Measurements from ENCODE around the gene RB1.
A peak's percentile ranks its signal among the peaks of the same experiment; 100 is the strongest.

The RB1 gene

GRCh38 chr13:48515732-48516131 lies 212.2 kb downstream of the RB1 start:
- Histone ChIP-seq H3K9ac (ENCODE audit: low read length) (no peak overlapping the region), H3K79me2 (ENCODE audit: control insufficient read depth, insufficient read depth, low read length) (no peaks in the 10 kb centered on the region), H2BK5ac (ENCODE audit: low read length) (no peak overlapping the region), H3K4me1 (ENCODE audit: control insufficient read depth, low read depth, low read length) (no peaks in the 10 kb centered on the region), H4K5ac (ENCODE audit: low read length) (no peak overlapping the region), H3K27me3 (ENCODE audit: insufficient read depth, low read length, poor library complexity) (no peaks in the 10 kb centered on the region), H2AK5ac (ENCODE audit: low read length) (no peak overlapping the region), H2BK15ac (replicated peaks; ENCODE audit: low read depth) (no peak overlapping the region), H3K27ac (ENCODE audit: low read depth, low read length) (no peak overlapping the region), H3K36me3 (ENCODE audit: control insufficient read depth, insufficient read depth, low read length) (no peaks in the 10 kb centered on the region), H4K8ac (ENCODE audit: low read depth, low read length) (no peak overlapping the region), H2BK120ac (ENCODE audit: low read depth, low read length) (no peak overlapping the region), H3K79me1 (ENCODE audit: low read length) (no peaks in the 10 kb centered on the region), H3K23ac (ENCODE audit: low read length) (no peak overlapping the region), H3K4ac (ENCODE audit: low read depth, low read length) (no peak overlapping the region), H3K4me3 (ENCODE audit: low read length) (no peak overlapping the region), H3K18ac (ENCODE audit: low read length) (no peak overlapping the region), H3K56ac (ENCODE audit: low read length) (no peak overlapping the region), H3K4me2 (ENCODE audit: low read length) (no peak overlapping the region)
- no CpG with 5 or more reads among the region's 6 CpGs for WGBS (ENCODE audit: extremely low coverage, insufficient coverage, low lambda C conversion rate)
- DNase-seq, result no peak

GRCh38 chr13:48518083-48518482 lies 214.5 kb downstream of the RB1 start:
- no peak overlapping the region for H3K23ac ChIP-seq (ENCODE audit: low read length)
- no peak overlapping the region for H4K5ac ChIP-seq (ENCODE audit: low read length)
- no peak overlapping the region for H2AK5ac ChIP-seq (ENCODE audit: low read length)
- no peaks in the 10 kb centered on the region for H3K4me1 ChIP-seq (ENCODE audit: control insufficient read depth, low read depth, low read length)
- H3K4ac ChIP-seq (ENCODE audit: low read depth, low read length), result no peak overlapping the region
- no peaks in the 10 kb centered on the region for H3K27me3 ChIP-seq (ENCODE audit: insufficient read depth, low read length, poor library complexity)
- no peak overlapping the region for H4K8ac ChIP-seq (ENCODE audit: low read depth, low read length)
- DNase-seq, result no peak
- no peak overlapping the region for H3K27ac ChIP-seq (ENCODE audit: low read depth, low read length)
- H3K79me2 ChIP-seq (ENCODE audit: control insufficient read depth, insufficient read depth, low read length), result no peaks in the 10 kb centered on the region
- no peak overlapping the region for H2BK5ac ChIP-seq (ENCODE audit: low read length)
- H3K79me1 ChIP-seq (ENCODE audit: low read length), result no peaks in the 10 kb centered on the region
- WGBS (ENCODE audit: extremely low coverage, insufficient coverage, low lambda C conversion rate), result no CpG with 5 or more reads among the region's 1 CpG
- H2BK120ac ChIP-seq (ENCODE audit: low read depth, low read length), result no peak overlapping the region
- H2BK15ac ChIP-seq (replicated peaks; ENCODE audit: low read depth), result no peak overlapping the region
- H3K9ac ChIP-seq (ENCODE audit: low read length), result no peak overlapping the region
- no peak overlapping the region for H3K4me3 ChIP-seq (ENCODE audit: low read length)
- H3K36me3 ChIP-seq (ENCODE audit: control insufficient read depth, insufficient read depth, low read length), result no peaks in the 10 kb centered on the region
- no peak overlapping the region for H3K56ac ChIP-seq (ENCODE audit: low read length)
- no peak overlapping the region for H3K4me2 ChIP-seq (ENCODE audit: low read length)
- H3K18ac ChIP-seq (ENCODE audit: low read length), result no peak overlapping the region

GRCh38 chr13:48526286-48526685 lies 222.7 kb downstream of the RB1 start:
- Histone ChIP-seq H2BK15ac (replicated peaks; ENCODE audit: low read depth) (no peak overlapping the region), H3K4me3 (ENCODE audit: low read length) (no peak overlapping the region), H3K4ac (ENCODE audit: low read depth, low read length) (no peak overlapping the region), H2BK5ac (ENCODE audit: low read length) (no peak overlapping the region), H3K79me2 (ENCODE audit: control insufficient read depth, insufficient read depth, low read length) (peaks cover 6% of the 10 kb centered on the region), H3K27me3 (ENCODE audit: insufficient read depth, low read length, poor library complexity) (no peaks in the 10 kb centered on the region), H2AK5ac (ENCODE audit: low read length) (no peak overlapping the region), H3K23ac (ENCODE audit: low read length) (no peak overlapping the region), H4K5ac (ENCODE audit: low read length) (no peak overlapping the region), H3K79me1 (ENCODE audit: low read length) (peaks cover 3% of the 10 kb centered on the region), H3K4me1 (ENCODE audit: control insufficient read depth, low read depth, low read length) (peaks cover under 1% of the 10 kb centered on the region), H3K18ac (ENCODE audit: low read length) (no peak overlapping the region), H3K56ac (ENCODE audit: low read length) (no peak overlapping the region), H3K4me2 (ENCODE audit: low read length) (no peak overlapping the region), H3K36me3 (ENCODE audit: control insufficient read depth, insufficient read depth, low read length) (no peaks in the 10 kb centered on the region), H4K8ac (ENCODE audit: low read depth, low read length) (no peak overlapping the region), H2BK120ac (ENCODE audit: low read depth, low read length) (no peak overlapping the region), H3K9ac (ENCODE audit: low read length) (no peak overlapping the region), H3K27ac (ENCODE audit: low read depth, low read length) (no peak overlapping the region)
- no CpG with 5 or more reads among the region's 10 CpGs for whole genome bisulfite sequencing (ENCODE audit: extremely low coverage, insufficient coverage, low lambda C conversion rate)
- DNase-seq, result no peak

- DNase-seq, result no peak
- no peak overlapping the region for H3K23ac ChIP-seq (ENCODE audit: low read length)
- H3K9ac ChIP-seq (ENCODE audit: low read length), result no peak overlapping the region
- no peak overlapping the region for H2BK15ac ChIP-seq (replicated peaks; ENCODE audit: low read depth)
- no peak overlapping the region for H2AK5ac ChIP-seq (ENCODE audit: low read length)
- peaks cover 7% of the 10 kb centered on the region for H3K4me1 ChIP-seq (ENCODE audit: control insufficient read depth, low read depth, low read length)
- H2BK5ac ChIP-seq (ENCODE audit: low read length), result no peak overlapping the region
- WGBS (ENCODE audit: extremely low coverage, insufficient coverage, low lambda C conversion rate), result no CpG with 5 or more reads among the region's 2 CpGs
- H3K27ac ChIP-seq (ENCODE audit: low read depth, low read length), result no peak overlapping the region
- no peak overlapping the region for H3K4me3 ChIP-seq (ENCODE audit: low read length)
- no peak overlapping the region for H4K8ac ChIP-seq (ENCODE audit: low read depth, low read length)
- no peak overlapping the region for H3K4ac ChIP-seq (ENCODE audit: low read depth, low read length)
- no peak overlapping the region for H3K4me2 ChIP-seq (ENCODE audit: low read length)
- H4K5ac ChIP-seq (ENCODE audit: low read length), result no peak overlapping the region
- H3K56ac ChIP-seq (ENCODE audit: low read length), result no peak overlapping the region
- peaks cover 9% of the 10 kb centered on the region for H3K79me1 ChIP-seq (ENCODE audit: low read length)
- peaks cover 12% of the 10 kb centered on the region for H3K79me2 ChIP-seq (ENCODE audit: control insufficient read depth, insufficient read depth, low read length)
- no peaks in the 10 kb centered on the region for H3K36me3 ChIP-seq (ENCODE audit: control insufficient read depth, insufficient read depth, low read length)
- no peaks in the 10 kb centered on the region for H3K27me3 ChIP-seq (ENCODE audit: insufficient read depth, low read length, poor library complexity)
- no peak overlapping the region for H2BK120ac ChIP-seq (ENCODE audit: low read depth, low read length)
- no peak overlapping the region for H3K18ac ChIP-seq (ENCODE audit: low read length)
Measured at GRCh38 chr13:48527955-48528354, 224.4 kb downstream of the RB1 start.

GRCh38 chr13:48528720-48529119 lies 225.2 kb downstream of the RB1 start:
- Histone ChIP-seq H3K4me3 (ENCODE audit: low read length) (no peak overlapping the region), H2BK120ac (ENCODE audit: low read depth, low read length) (no peak overlapping the region), H3K4me2 (ENCODE audit: low read length) (no peak overlapping the region), H2BK5ac (ENCODE audit: low read length) (no peak overlapping the region), H4K5ac (ENCODE audit: low read length) (no peak overlapping the region), H3K9ac (ENCODE audit: low read length) (no peak overlapping the region), H2AK5ac (ENCODE audit: low read length) (no peak overlapping the region), H3K79me2 (ENCODE audit: control insufficient read depth, insufficient read depth, low read length) (peaks cover 12% of the 10 kb centered on the region), H3K23ac (ENCODE audit: low read length) (no peak overlapping the region), H3K18ac (ENCODE audit: low read length) (no peak overlapping the region), H4K8ac (ENCODE audit: low read depth, low read length) (no peak overlapping the region), H3K27ac (ENCODE audit: low read depth, low read length) (no peak overlapping the region), H3K36me3 (ENCODE audit: control insufficient read depth, insufficient read depth, low read length) (no peaks in the 10 kb centered on the region), H3K27me3 (ENCODE audit: insufficient read depth, low read length, poor library complexity) (no peaks in the 10 kb centered on the region), H3K79me1 (ENCODE audit: low read length) (peaks cover 9% of the 10 kb centered on the region), H3K56ac (ENCODE audit: low read length) (no peak overlapping the region), H2BK15ac (replicated peaks; ENCODE audit: low read depth) (no peak overlapping the region), H3K4ac (ENCODE audit: low read depth, low read length) (no peak overlapping the region), H3K4me1 (ENCODE audit: control insufficient read depth, low read depth, low read length) (peaks cover 11% of the 10 kb centered on the region)
- no CpG with 5 or more reads among the region's 3 CpGs for WGBS (ENCODE audit: extremely low coverage, insufficient coverage, low lambda C conversion rate)
- DNase-seq, result no peak

GRCh38 chr13:48530833-48531232 lies 227.3 kb downstream of the RB1 start:
- no peak overlapping the region for H3K23ac ChIP-seq (ENCODE audit: low read length)

More at GRCh38 chr13:48530833-48531232, 227.3 kb downstream of the RB1 start:
- no peaks in the 10 kb centered on the region for H3K36me3 ChIP-seq (ENCODE audit: control insufficient read depth, insufficient read depth, low read length)
- H3K4ac ChIP-seq (ENCODE audit: low read depth, low read length), result no peak overlapping the region
- no peak overlapping the region for H3K4me3 ChIP-seq (ENCODE audit: low read length)
- H3K27me3 ChIP-seq (ENCODE audit: insufficient read depth, low read length, poor library complexity), result no peaks in the 10 kb centered on the region
- no peak overlapping the region for H2AK5ac ChIP-seq (ENCODE audit: low read length)
- H3K4me2 ChIP-seq (ENCODE audit: low read length), result no peak overlapping the region
- H3K9ac ChIP-seq (ENCODE audit: low read length), result no peak overlapping the region
- peaks cover 9% of the 10 kb centered on the region for H3K79me1 ChIP-seq (ENCODE audit: low read length)
- no peak for DNase-seq
- no peak overlapping the region for H2BK5ac ChIP-seq (ENCODE audit: low read length)
- H3K4me1 ChIP-seq (ENCODE audit: control insufficient read depth, low read depth, low read length), result peaks cover 14% of the 10 kb centered on the region
- H3K56ac ChIP-seq (ENCODE audit: low read length), result peak overlapping the region; percentile 57
- H2BK15ac ChIP-seq (replicated peaks; ENCODE audit: low read depth), result no peak overlapping the region
- H2BK120ac ChIP-seq (ENCODE audit: low read depth, low read length), result no peak overlapping the region
- peaks cover 12% of the 10 kb centered on the region for H3K79me2 ChIP-seq (ENCODE audit: control insufficient read depth, insufficient read depth, low read length)
- H3K27ac ChIP-seq (ENCODE audit: low read depth, low read length), result no peak overlapping the region
- no peak overlapping the region for H4K8ac ChIP-seq (ENCODE audit: low read depth, low read length)
- WGBS (ENCODE audit: extremely low coverage, insufficient coverage, low lambda C conversion rate), result no CpG with 5 or more reads among the region's 6 CpGs
- H4K5ac ChIP-seq (ENCODE audit: low read length), result no peak overlapping the region
- no peak overlapping the region for H3K18ac ChIP-seq (ENCODE audit: low read length)

All from mesendoderm (in vitro differentiated cells).